22Rv1 (cell line): Measurements from ENCODE around the gene LMAN2L.
A peak's percentile ranks its signal among the peaks of the same experiment; 100 is the strongest.

Source experiments
- H3K27ac ChIP-seq: fragments of 450-650 bp; 2 replicates; pipeline ENCODE4 v1.5.1; 2017
- ZFX ChIP-seq: fragments of 450-650 bp; IDR thresholded peaks from 2 replicates; pipeline ENCODE4 v1.6.1; 2017; ENCODE audit warnings: antibody characterized with exemption, borderline replicate concordance
- TF ChIP-seq, protein P1 (sequence below): fragments of 450-650 bp; IDR thresholded peaks from 2 replicates; pipeline ENCODE4 v1.5.1; 2017; ENCODE audit warnings: mild to moderate bottlenecking

The LMAN2L gene

DNA sequence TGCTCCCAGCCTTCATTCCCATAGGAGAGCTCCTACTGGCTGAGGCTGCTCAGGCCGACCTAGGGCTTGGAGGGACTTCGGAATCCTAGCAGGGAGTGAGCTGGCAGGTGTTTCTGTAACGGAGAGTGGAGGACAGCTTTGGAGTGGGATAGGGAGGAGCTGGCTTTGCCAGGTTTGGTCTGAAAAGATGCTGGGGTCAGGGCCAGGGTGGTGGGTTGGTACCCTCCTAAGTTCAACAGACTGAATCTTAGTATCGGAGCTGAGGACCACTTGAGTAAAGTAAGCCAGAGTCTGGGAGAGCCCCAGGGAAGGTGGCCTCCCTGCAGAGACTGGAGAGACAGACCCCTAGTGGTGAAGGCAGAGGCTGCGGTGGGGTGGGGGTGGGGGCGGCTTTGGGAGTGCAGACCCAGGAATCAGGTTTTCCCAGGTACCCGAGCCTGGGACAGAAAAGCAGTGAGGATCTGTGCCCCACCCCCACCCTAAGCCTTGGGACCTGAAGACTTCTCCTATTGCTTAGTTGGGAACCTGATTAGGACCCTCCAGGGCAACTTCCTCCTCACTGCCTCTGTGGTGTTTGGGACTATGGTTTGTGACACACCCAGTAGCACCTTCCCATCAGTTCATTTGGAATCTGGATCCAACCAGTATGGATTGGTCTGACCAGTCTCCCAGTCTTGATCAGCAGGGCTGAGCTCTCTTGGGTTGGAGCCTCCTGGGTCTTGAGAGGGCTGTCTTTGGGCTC lies 23.8 kb upstream of the LMAN2L start:
- H3K27ac ChIP-seq = no peak overlapping the region

DNA sequence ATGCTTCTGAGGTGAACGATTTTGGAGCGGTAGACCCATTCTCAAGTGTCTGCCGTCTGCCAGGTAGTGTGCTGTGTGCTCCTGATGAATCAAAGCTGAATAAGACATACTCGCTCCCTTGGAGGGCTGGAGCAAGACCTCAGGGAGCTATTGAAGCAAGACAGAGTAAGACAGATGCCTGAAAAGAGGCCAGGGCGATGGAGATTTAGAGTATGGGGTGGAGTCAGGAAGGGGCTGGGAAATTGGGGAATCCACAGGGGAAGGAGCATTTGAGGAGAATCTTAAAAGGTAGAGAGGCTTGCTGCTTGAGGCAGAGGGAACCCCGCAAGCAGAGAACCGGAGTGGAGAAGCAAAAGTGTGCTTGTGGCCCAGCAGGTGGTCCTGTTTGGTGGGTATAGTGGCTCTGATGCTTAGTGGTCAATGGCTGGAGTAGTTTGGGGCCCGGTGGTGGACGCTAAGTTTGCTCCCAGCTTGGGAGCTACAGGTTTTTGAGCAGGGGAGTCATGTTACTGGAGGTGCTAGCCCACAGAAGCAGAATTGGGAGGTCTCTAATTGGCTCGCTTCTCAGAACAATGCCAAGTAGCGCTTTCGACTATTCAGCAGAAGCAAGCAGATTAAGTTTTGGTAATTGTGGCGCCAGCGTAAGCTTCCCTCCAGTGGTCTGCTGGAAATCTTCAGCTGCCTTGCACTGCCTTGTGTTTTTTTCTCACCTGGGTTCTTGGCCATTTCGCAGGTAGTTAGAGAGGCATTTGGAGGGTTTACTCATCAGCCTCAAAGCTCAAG lies 22.9 kb upstream of the LMAN2L start:
- no peak overlapping the region for H3K27ac ChIP-seq
- no peak for TF ChIP-seq ZFX
- TF ChIP-seq, protein P1, sequence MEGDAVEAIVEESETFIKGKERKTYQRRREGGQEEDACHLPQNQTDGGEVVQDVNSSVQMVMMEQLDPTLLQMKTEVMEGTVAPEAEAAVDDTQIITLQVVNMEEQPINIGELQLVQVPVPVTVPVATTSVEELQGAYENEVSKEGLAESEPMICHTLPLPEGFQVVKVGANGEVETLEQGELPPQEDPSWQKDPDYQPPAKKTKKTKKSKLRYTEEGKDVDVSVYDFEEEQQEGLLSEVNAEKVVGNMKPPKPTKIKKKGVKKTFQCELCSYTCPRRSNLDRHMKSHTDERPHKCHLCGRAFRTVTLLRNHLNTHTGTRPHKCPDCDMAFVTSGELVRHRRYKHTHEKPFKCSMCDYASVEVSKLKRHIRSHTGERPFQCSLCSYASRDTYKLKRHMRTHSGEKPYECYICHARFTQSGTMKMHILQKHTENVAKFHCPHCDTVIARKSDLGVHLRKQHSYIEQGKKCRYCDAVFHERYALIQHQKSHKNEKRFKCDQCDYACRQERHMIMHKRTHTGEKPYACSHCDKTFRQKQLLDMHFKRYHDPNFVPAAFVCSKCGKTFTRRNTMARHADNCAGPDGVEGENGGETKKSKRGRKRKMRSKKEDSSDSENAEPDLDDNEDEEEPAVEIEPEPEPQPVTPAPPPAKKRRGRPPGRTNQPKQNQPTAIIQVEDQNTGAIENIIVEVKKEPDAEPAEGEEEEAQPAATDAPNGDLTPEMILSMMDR = no peak

More for the DNA sequence above, 23.8 kb upstream of the LMAN2L start:
- TF ChIP-seq, protein P1 = peak; percentile 43
- TF ChIP-seq ZFX = no peak

DNA sequence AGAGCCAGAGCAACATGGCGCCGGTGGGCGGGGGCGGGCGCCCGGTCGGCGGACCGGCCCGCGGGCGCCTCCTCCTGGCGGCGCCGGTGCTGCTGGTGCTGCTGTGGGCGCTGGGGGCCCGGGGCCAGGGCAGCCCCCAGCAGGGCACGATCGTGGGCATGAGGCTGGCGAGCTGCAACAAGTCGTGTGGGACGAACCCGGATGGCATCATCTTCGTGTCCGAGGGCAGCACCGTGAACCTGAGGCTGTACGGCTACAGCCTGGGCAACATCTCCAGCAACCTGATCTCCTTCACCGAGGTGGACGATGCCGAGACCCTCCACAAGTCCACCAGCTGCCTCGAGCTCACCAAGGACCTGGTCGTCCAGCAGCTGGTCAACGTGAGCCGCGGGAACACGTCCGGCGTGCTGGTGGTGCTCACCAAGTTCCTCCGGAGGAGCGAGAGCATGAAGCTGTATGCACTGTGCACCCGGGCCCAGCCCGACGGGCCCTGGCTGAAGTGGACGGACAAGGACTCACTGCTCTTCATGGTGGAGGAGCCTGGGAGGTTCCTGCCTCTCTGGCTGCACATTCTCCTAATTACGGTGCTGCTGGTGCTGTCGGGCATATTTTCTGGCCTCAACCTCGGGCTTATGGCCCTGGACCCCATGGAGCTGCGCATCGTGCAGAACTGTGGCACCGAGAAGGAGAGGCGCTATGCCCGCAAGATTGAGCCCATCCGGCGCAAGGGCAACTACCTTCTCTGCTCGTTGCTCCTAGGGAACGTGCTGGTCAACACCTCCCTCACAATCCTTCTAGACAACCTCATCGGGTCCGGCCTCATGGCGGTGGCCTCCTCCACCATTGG lies 21.3 kb upstream of the LMAN2L start:
- peak overlapping the region; percentile 72 for H3K27ac ChIP-seq
- TF ChIP-seq ZFX = no peak
- TF ChIP-seq, protein P1 = peak; percentile 83

DNA sequence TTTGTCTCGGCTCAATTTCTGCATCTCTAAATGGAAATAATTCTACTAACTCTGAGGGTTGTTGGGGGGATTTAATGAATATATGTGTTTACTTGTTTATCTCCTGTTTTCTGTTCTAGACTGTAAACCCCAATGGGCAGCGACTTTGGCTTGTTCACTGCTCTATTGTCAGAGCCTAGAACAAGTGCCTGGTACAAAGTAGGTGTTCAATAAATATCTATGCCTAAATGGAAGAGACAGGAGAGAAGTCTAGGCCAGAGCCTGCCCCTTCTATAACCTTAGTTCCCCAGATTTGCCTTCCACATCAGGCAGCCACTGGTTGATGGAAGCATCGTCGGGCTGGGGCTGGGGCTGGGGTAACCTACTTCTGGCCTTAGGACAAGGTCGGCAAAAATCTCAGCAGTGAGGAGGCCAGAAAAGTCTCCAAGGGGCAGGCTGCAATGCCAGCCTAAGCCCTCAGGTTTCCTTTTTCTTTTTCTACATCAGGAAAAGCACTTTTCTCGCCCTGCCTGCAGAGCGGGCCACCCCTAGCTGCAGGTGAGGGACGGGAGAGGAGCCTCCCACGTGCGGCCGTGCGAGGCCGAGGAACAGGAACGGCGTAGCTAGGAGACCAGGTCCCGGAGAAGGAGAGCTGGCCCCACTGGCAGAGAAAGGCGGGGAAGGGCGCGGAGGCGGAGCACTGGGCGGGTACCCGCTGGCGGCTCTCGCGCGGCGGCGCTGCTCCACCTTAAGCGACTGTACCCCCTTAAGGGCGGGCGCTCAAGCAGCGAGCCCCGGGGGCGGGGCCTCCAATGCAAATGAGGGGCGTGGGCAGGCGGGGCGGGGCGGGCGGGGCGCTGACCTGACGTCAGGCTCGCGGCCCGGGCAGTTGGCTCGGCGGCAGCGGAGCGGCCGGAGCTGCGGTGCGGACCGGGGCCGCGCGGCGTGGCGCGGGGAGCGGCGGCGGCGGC lies 20.4 kb upstream of the LMAN2L start, which contains the start of gene CNNM4:
Gene CNNM4 (plus strand): TSS at position 867 of the 950 bp plus-strand sequence. CDS start 98 bp downstream, outside the sequence.
- peak within 1 kb of the TSS; percentile 72 for H3K27ac ChIP-seq
- TF ChIP-seq ZFX = no peak
- TF ChIP-seq, protein P1 = no peak

DNA sequence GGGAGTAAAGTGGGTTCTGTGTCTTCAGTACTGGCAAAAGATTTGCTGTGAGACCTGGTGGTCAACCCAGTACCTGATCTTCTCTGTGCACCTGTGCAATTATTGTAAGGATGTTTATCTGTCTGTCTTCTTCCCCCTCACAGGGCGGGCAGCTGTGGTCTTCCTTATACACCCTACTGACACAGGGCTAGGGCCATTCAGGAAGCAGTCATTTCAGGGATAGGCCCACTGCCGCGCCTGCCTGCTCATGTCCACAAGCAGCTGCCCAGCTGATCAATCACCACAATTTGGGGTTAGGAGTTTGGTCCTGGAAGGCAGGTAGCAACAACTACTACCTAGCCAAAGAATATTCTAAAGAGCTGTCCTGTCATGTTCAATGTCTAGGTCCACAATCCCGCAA lies 19.7 kb upstream of the LMAN2L start:
- peak overlapping the region; percentile 72 for H3K27ac ChIP-seq
- TF ChIP-seq, protein P1 = no peak
- TF ChIP-seq ZFX = no peak

DNA sequence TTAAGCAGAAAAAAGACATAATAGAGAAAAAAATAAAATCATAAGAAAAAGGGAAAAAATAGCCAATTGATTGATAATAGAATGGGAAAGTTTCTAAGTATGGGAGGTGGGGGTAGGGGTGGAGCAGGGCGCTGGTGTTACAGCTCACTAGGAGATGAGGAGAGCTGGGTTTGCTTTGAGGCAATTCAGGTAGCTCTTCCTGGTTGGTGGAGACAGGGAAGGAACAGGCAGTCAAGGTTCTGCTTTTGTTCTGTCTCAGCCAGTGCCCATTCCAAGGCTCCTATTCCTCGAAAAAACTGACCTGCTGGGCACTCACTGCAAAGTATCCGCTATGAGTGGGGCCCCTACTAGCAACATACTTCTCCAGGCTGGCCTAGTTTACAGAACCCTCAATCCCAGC lies 19.1 kb upstream of the LMAN2L start:
- TF ChIP-seq, protein P1 = no peak
- no peak for TF ChIP-seq ZFX
- H3K27ac ChIP-seq = peak overlapping the region; percentile 72; the same call in 1 of the 2 replicates
